ENCODE data around the gene TOP3A.

GRCh38 chr17:18327556-18327955 lies 12.8 kb upstream of the TOP3A start:
- TF ChIP-seq POLR2A (IDR thresholded peaks at IDR 0.05) (no peak), CTCF (IDR thresholded peaks at IDR 0.05) (no peak)

Measured in transverse colon (tissue), 3 donors.